Endodermal cell (in vitro differentiated cells): ENCODE data around the gene CCT2. TPM values are rescaled to one million over a fixed set of nuclear protein-coding genes. Genes with fewer than 3 reads are reported as not detected.
A peak's percentile ranks its signal among the peaks of the same experiment; 100 is the strongest.
"Not testable (repeated sequence)": the region's sequence is repeated elsewhere in the genome, so short reads cannot be mapped to it uniquely, and the experiment has no call there.

Experiments
- DNase-seq: peaks from one replicate; pipeline ENCODE4 v3.0.0-alpha.2; 2017
- H3K27ac ChIP-seq: 2 replicates; pipeline ENCODE4 v1.5.1; 2013; ENCODE audit warnings: mild to moderate bottlenecking, low read depth, low read length, moderate library complexity
- H3K27me3 ChIP-seq: 2 replicates; pipeline ENCODE4 v1.6.1; 2013; ENCODE audit warnings: mild to moderate bottlenecking, low read length, moderate library complexity; ENCODE audit not compliant: insufficient read depth, control insufficient read depth, poor library complexity, severe bottlenecking
- H3K36me3 ChIP-seq: 2 replicates; pipeline ENCODE4 v1.7.0; 2013; ENCODE audit warnings: mild to moderate bottlenecking, low read length, moderate library complexity; ENCODE audit not compliant: control insufficient read depth, insufficient read depth
- H3K4me1 ChIP-seq: one replicate; pipeline ENCODE4 v1.7.0; 2013; ENCODE audit warnings: low read length; ENCODE audit not compliant: control insufficient read depth, insufficient read depth
- H3K4me3 ChIP-seq: 2 replicates; pipeline ENCODE4 v1.5.1; 2013; ENCODE audit warnings: mild to moderate bottlenecking, low read length, moderate library complexity
- H3K9ac ChIP-seq: 2 replicates; pipeline ENCODE4 v1.6.1; 2013; ENCODE audit warnings: mild to moderate bottlenecking, low read length, moderate library complexity; ENCODE audit not compliant: poor library complexity, severe bottlenecking; ENCODE audit errors: extremely low read depth
- H3K9me3 ChIP-seq: 2 replicates; pipeline ENCODE4 v1.6.1; 2013; ENCODE audit warnings: mild to moderate bottlenecking, low read length, moderate library complexity; ENCODE audit not compliant: control insufficient read depth
- H3K27ac Mint-ChIP-seq: 2 replicates; pipeline ENCODE4 v1.8.0; 2020; ENCODE audit warnings: mixed read lengths
- H3K27me3 Mint-ChIP-seq: 2 replicates; pipeline ENCODE4 v1.8.0; 2021; ENCODE audit warnings: mild to moderate bottlenecking, mixed read lengths; ENCODE audit not compliant: insufficient read depth
- H3K36me3 Mint-ChIP-seq: 2 replicates; pipeline ENCODE4 v1.8.0; 2020; ENCODE audit warnings: low read depth, mixed read lengths
- H3K4me1 Mint-ChIP-seq: 2 replicates; pipeline ENCODE4 v1.8.0; 2020; ENCODE audit warnings: mixed read lengths
- H3K4me3 Mint-ChIP-seq: 2 replicates; pipeline ENCODE4 v1.8.0; 2020; ENCODE audit warnings: mild to moderate bottlenecking, moderate library complexity, mixed read lengths
- H3K9me3 Mint-ChIP-seq: 2 replicates; pipeline ENCODE4 v1.8.0; 2020; ENCODE audit warnings: mild to moderate bottlenecking, mixed read lengths
- CTCF ChIP-seq: fragments of 200-600 bp; sonication (generic); conservative IDR thresholded peaks from 2 replicates; pipeline ENCODE4 v1.5.0; 2021; ENCODE audit warnings: antibody characterized with exemption, mild to moderate bottlenecking
- WGBS, 2 experiments: methylation state at CpG; one replicate each; pipeline versions ENCODE4 v1.1.5 to v1.1.7; 2013; ENCODE audit warnings: missing lambda C conversion rate in 2 of 2, mixed read lengths in 1 of 2; ENCODE audit not compliant: insufficient coverage in 1 of 2, insufficient read length in 1 of 2; 5-methylcytosine and 5-hydroxymethylcytosine counted together
- total RNA-seq, 2 donors: library from RNA; stranded (reverse); fragmentation: NEBNext Ultra II Directional in 1 of 2; extraction: Animal tissue kit (Norgen Biotek cat#: 25700) in 1 of 2; gene quantifications; 2 replicates in 1 of 2; 3 replicates in 1 of 2; pipeline ENCODE4 v1.2.1, GENCODE V29; 2021

CCT2 gene
- total RNA-seq, 2 donors from 2014 or later: 284 to 319 TPM

- H3K4me1 ChIP-seq: no peaks in the 10 kb centered on the region
- H3K4me1 Mint-ChIP-seq: no peaks in the 10 kb centered on the region
- no peak for DNase-seq
- no peaks in the 10 kb centered on the region for H3K27me3 ChIP-seq
- peaks cover 4% of the 10 kb centered on the region for H3K9me3 Mint-ChIP-seq
- H3K4me3 Mint-ChIP-seq: no peak overlapping the region
- no peak overlapping the region for H3K4me3 ChIP-seq
- peak; percentile 46 for TF ChIP-seq CTCF
- H3K36me3 ChIP-seq: peaks cover 56% of the 10 kb centered on the region
- H3K36me3 Mint-ChIP-seq: peaks cover 49% of the 10 kb centered on the region
- no peak overlapping the region for H3K9ac ChIP-seq
- no peaks in the 10 kb centered on the region for H3K27me3 Mint-ChIP-seq
- H3K27ac ChIP-seq: no peak overlapping the region
- no peak overlapping the region for H3K27ac Mint-ChIP-seq
- H3K9me3 ChIP-seq: peaks cover 5% of the 10 kb centered on the region
Observed at GRCh38 chr12:69602954-69603353, 17.7 kb downstream of the CCT2 start.

GRCh38 chr12:69603556-69603955 is 18.3 kb downstream of the CCT2 start:
- H3K27ac ChIP-seq, H3K4me3 Mint-ChIP-seq, H3K4me3 ChIP-seq, H3K27ac Mint-ChIP-seq, H3K9me3 ChIP-seq, H3K27me3 ChIP-seq, H3K4me1 Mint-ChIP-seq, H3K9ac ChIP-seq, H3K27me3 Mint-ChIP-seq, H3K4me1 ChIP-seq, H3K9me3 Mint-ChIP-seq, DNase-seq: not testable (repeated sequence)
- peaks cover 44% of the 10 kb centered on the region for H3K36me3 Mint-ChIP-seq
- WGBS, 2 experiments: 96 to 98% methylated on average over 3 to 4 of the region's 6 CpGs
- peaks cover 50% of the 10 kb centered on the region for H3K36me3 ChIP-seq

GRCh38 chr12:69604275-69604674 is 19.0 kb downstream of the CCT2 start:
- not testable (repeated sequence) for H3K4me3 ChIP-seq, H3K9me3 ChIP-seq, H3K4me3 Mint-ChIP-seq, H3K9ac ChIP-seq, H3K27me3 ChIP-seq, H3K27ac ChIP-seq, H3K27me3 Mint-ChIP-seq, H3K4me1 Mint-ChIP-seq, H3K4me1 ChIP-seq, DNase-seq, H3K9me3 Mint-ChIP-seq, H3K27ac Mint-ChIP-seq
- H3K36me3 Mint-ChIP-seq: peaks cover 39% of the 10 kb centered on the region
- WGBS, 2 experiments: 80 to 88% methylated on average over 2 of the region's 3 CpGs
- H3K36me3 ChIP-seq: peaks cover 42% of the 10 kb centered on the region

- Histone ChIP-seq H3K36me3 (peaks cover 4% of the 10 kb centered on the region), H3K4me1 (no peaks in the 10 kb centered on the region), H3K9me3 (peaks cover 5% of the 10 kb centered on the region), H3K27me3 (no peaks in the 10 kb centered on the region), H3K27ac (no peak overlapping the region), H3K4me3 (no peak overlapping the region), H3K9ac (no peak overlapping the region)
- Mint-ChIP-seq H3K4me1 (no peaks in the 10 kb centered on the region), H3K4me3 (no peak overlapping the region), H3K9me3 (peaks cover 4% of the 10 kb centered on the region), H3K27ac (no peak overlapping the region), H3K27me3 (no peaks in the 10 kb centered on the region), H3K36me3 (peaks cover 5% of the 10 kb centered on the region)
- TF ChIP-seq CTCF: no peak
- 96 to 100% methylated on average over 1 to 2 of the region's 2 CpGs for WGBS, 2 experiments
- DNase-seq: no peak
Observed at GRCh38 chr12:69608114-69608513, 22.9 kb downstream of the CCT2 start.
